Endothelial cell of umbilical vein (primary cell): ENCODE measurements around the gene TMEM94. TPM values are rescaled to one million over a fixed set of nuclear protein-coding genes. Genes with fewer than 3 reads are reported as not detected.

Experiments
- BruUV-seq: library from RNA; stranded (reverse); fragments of 400-500 nt; replicated peaks from 2 replicates; lab custom pipeline; 2021; lab: Mats Ljungman, UMichigan
- CTCF ChIA-PET: fragments of 300-600, 350-600 bp; sonication (Branson Sonifier 250); formaldehyde crosslinking; loops from one replicate; lab custom pipeline; 2021; ENCODE audit warnings: antibody characterized with exemption, inconsistent platforms; lab: Charles Lee
- POLR2A ChIA-PET: fragments of 300-600, 350-600 bp; sonication (Branson Sonifier 250); formaldehyde crosslinking; loops from one replicate; lab custom pipeline; 2021; ENCODE audit warnings: antibody characterized with exemption, inconsistent platforms; lab: Charles Lee
- DNase-seq: peaks from one replicate; pipeline ENCODE4 v3.0.0-alpha.2; 2011; ENCODE audit warnings: low read depth, low spot score
- FAIRE-seq: peaks from 2 replicates; lab custom pipeline; 2011; peaks lifted over from hg19 to GRCh38; lab: Jason Lieb, UNC
- H2AFZ ChIP-seq: 2 replicates; pipeline ENCODE4 v1.6.0; 2012; ENCODE audit warnings: low read depth, low read length, control low read depth, inconsistent platforms
- H3K27ac ChIP-seq: 2 replicates; pipeline ENCODE4 v1.5.1; 2011; ENCODE audit warnings: low read depth, mild to moderate bottlenecking, control low read depth, low read length, moderate library complexity; ENCODE audit not compliant: insufficient read depth
- H3K27me3 ChIP-seq, 2 experiments: 2 replicates each; pipeline versions ENCODE4 v1.6.0 to v1.6.1; 2011; ENCODE audit warnings: low read length in 2 of 2, mixed read lengths in 1 of 2; ENCODE audit not compliant: control insufficient read depth in 2 of 2, insufficient read depth in 2 of 2
- H3K36me3 ChIP-seq, 2 experiments: 2 replicates in 1 of 2; 3 replicates in 1 of 2; pipeline ENCODE4 v1.5.1; 2011; ENCODE audit warnings: low read length in 2 of 2, mild to moderate bottlenecking in 1 of 2, moderate library complexity in 1 of 2; ENCODE audit not compliant: control insufficient read depth in 2 of 2, insufficient read depth in 2 of 2; ENCODE audit errors: extremely low read depth in 1 of 2
- H3K4me1 ChIP-seq: 3 replicates; pipeline ENCODE4 v1.5.1; 2011; ENCODE audit warnings: mild to moderate bottlenecking, low read length; ENCODE audit not compliant: control insufficient read depth, insufficient read depth; ENCODE audit errors: extremely low read depth
- H3K4me2 ChIP-seq: 2 replicates; pipeline ENCODE4 v1.6.1; 2011; ENCODE audit warnings: low read length, control low read depth, mixed read lengths; ENCODE audit not compliant: insufficient read depth
- H3K4me3 ChIP-seq, 3 experiments: fragments of 200-600 bp in 1 of 3; sonication (generic), shearing (Covaris generic) in 1 of 3; replicated peaks in 1 of 3; 2 replicates each; pipeline ENCODE4 v1.5.1; 2011 to 2016; ENCODE audit warnings: control low read depth in 3 of 3, low read length in 3 of 3, mild to moderate bottlenecking in 2 of 3, inconsistent platforms in 1 of 3, low read depth in 1 of 3, moderate library complexity in 1 of 3; ENCODE audit not compliant: insufficient read depth in 1 of 3
- H3K79me2 ChIP-seq: 2 replicates; pipeline ENCODE4 v1.6.0; 2012; ENCODE audit warnings: low read length, inconsistent platforms; ENCODE audit not compliant: control insufficient read depth, insufficient read depth
- H3K9ac ChIP-seq: replicated peaks from 2 replicates; pipeline ENCODE3; 2011; ENCODE audit warnings: low read length, control low read depth; ENCODE audit not compliant: insufficient read depth; ENCODE audit errors: extremely low read depth
- H3K9me1 ChIP-seq: replicated peaks from 3 replicates; pipeline ENCODE4 v1.6.0; 2011; ENCODE audit warnings: mild to moderate bottlenecking, low read length; ENCODE audit not compliant: control insufficient read depth, insufficient read depth; ENCODE audit errors: extremely low read depth
- H3K9me3 ChIP-seq: replicated peaks from 2 replicates; pipeline ENCODE4 v1.5.1; 2012; ENCODE audit warnings: low read length, inconsistent platforms; ENCODE audit not compliant: control insufficient read depth, insufficient read depth
- H4K20me1 ChIP-seq: replicated peaks from 2 replicates; pipeline ENCODE3; 2011; ENCODE audit warnings: mild to moderate bottlenecking, low read length; ENCODE audit not compliant: control insufficient read depth, insufficient read depth; ENCODE audit errors: extremely low read depth
- FOS ChIP-seq: IDR thresholded peaks from 2 replicates; pipeline ENCODE4 v1.6.1; 2011; ENCODE audit warnings: mild to moderate bottlenecking, low read length, moderate library complexity, borderline replicate concordance; ENCODE audit not compliant: insufficient read depth
- POLR2AphosphoS5 ChIP-seq: IDR thresholded peaks from 2 replicates; pipeline ENCODE4 v1.6.1; 2012; ENCODE audit warnings: low read depth, mild to moderate bottlenecking, control low read depth, low read length, moderate library complexity; ENCODE audit not compliant: insufficient read depth
- dilution Hi-C: fragments of 300-500 bp; cut with MboI; formaldehyde crosslinking; loops from one replicate; pipeline ENCODE4 v1.15.0; 2019; ENCODE audit warnings: low sequenced_read_pairs; ENCODE audit not compliant: extremely low pct_ligation_motif_present
- intact Hi-C: fragments of 100-400 bp; cut with micrococcal nuclease; formaldehyde crosslinking; loops from one replicate; pipeline ENCODE4 v1.10.0; 2022
- polyA plus RNA-seq, 4 experiments: library from polyadenylated mRNA; depleted of rRNA in 3 of 4; stranded (reverse) in 3 of 4; unstranded in 1 of 4; fragments of >200 nt; gene quantifications; 2 replicates each; pipeline versions ENCODE4 v1.2.1 to v1.2.3, GENCODE V29; 2011 to 2012; ENCODE audit warnings: missing spikeins in 1 of 4
- total RNA-seq: library from RNA; stranded (reverse); gene quantifications from 2 replicates; pipeline ENCODE4 v1.2.3, GENCODE V29; 2021
- TF ChIP-seq, protein P1 (sequence below), 2 donors: IDR thresholded peaks; 1 replicate in 1 of 2; 2 replicates in 1 of 2; pipeline ENCODE4 v1.5.1; 2011; ENCODE audit warnings: low read length in 2 of 2, mild to moderate bottlenecking in 2 of 2, moderate library complexity in 2 of 2, control low read depth in 1 of 2, inconsistent platforms in 1 of 2, low read depth in 1 of 2; ENCODE audit not compliant: insufficient read depth in 1 of 2; ENCODE audit errors: extremely low read depth in 1 of 2

The TMEM94 gene
- total and polyA plus RNA-seq, 2 donors (not counting 3 experiments of a cell fraction or from before 2014, with no cell fraction given), result 69.2 to 75.9 TPM

DNA sequence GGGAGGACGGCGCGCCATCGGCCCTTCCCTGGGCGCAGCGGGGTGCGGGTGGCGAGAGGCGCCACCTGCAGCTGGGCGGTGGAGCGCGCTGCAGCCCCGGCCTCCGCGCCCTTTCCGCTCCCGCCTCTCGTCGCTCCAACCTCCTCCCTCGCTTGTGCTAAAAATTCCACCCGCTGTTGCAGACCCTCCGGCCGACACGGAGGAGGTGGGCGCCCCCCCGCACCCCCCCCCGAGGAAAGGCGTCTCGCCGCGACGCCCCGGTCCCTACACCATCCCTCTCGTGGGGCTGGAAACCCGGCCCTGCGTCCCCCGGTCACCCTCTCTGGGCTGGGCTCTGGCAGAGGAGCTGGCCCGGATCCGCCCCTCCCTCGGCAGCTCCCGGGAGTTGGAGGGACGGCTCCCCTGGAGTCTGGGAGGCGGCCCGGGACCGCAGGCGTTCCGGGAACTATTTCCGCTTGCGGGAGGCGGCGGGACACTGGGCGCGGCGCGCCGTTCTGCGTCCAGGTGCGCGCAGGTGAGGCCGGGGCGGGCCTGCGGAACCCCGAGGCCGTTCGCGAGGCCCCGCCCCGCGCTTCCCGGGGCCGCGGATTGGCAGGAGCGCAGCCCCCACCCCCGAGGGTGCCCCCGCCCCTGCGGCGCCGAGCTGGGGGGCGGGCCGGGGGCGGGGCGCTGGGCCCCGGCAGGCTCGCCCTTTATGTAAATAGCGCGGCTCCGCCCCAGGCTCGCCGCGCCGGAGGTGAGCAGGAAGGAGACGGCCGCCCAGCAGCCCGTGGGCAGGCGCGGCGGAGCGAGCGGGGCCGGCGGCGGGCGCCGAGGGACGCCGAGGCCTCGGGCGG, 68.8 kb downstream of the TMEM94 start, which contains the start of gene LLGL2:
LLGL2 (plus strand) TSS at position 728 of the 836 bp plus-strand sequence. CDS start 17,730 bp downstream, outside the sequence.
- FAIRE-seq, result no peak
- intact Hi-C loops, result loop anchor here (1.0 to 2.0 kb wide), 3 partner anchors 9 to 98 kb away; partner anchors contain the start of gene TSEN54

More for the DNA sequence above, 68.8 kb downstream of the TMEM94 start, which contains the start of gene LLGL2:
- no peaks in the 10 kb centered on the region for H3K79me2 ChIP-seq
- H3K36me3 ChIP-seq, result peaks cover 0 to 2% of the 10 kb centered on the region in 2 experiments
- ChIA-PET POLR2A (interaction anchor here (1.0 kb wide), 1 partner anchor 254 kb away, joined by 6 read pairs; the partner anchor contains the start of gene MIF4GD), CTCF (interaction anchor here (1.5 to 1.8 kb wide), 3 partner anchors 9 to 202 kb away, joined by 5 to 13 read pairs (median 6); partner anchors contain the start of gene TSEN54)
- TF ChIP-seq, protein P1, sequence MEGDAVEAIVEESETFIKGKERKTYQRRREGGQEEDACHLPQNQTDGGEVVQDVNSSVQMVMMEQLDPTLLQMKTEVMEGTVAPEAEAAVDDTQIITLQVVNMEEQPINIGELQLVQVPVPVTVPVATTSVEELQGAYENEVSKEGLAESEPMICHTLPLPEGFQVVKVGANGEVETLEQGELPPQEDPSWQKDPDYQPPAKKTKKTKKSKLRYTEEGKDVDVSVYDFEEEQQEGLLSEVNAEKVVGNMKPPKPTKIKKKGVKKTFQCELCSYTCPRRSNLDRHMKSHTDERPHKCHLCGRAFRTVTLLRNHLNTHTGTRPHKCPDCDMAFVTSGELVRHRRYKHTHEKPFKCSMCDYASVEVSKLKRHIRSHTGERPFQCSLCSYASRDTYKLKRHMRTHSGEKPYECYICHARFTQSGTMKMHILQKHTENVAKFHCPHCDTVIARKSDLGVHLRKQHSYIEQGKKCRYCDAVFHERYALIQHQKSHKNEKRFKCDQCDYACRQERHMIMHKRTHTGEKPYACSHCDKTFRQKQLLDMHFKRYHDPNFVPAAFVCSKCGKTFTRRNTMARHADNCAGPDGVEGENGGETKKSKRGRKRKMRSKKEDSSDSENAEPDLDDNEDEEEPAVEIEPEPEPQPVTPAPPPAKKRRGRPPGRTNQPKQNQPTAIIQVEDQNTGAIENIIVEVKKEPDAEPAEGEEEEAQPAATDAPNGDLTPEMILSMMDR (IDR thresholded peaks at IDR 0.05; ENCODE audit: extremely low read depth in 1 of 2, insufficient read depth in 1 of 2, low read depth in 1 of 2, low read length in 2 of 2), result peak; percentile 10 to 44
- no peak for TF ChIP-seq POLR2AphosphoS5
- no peak for TF ChIP-seq FOS
- H3K4me1 ChIP-seq, result peaks cover 7% of the 10 kb centered on the region
- DNase-seq, result peak; percentile 44
- H2AFZ ChIP-seq, result peak within 1 kb of the TSS; percentile 84
- no peaks in the 10 kb centered on the region for H4K20me1 ChIP-seq
- dilution Hi-C loops, result no loop called here
- BruUV-seq, result no TSS peak
- peak within 1 kb of the TSS; percentile 39 to 57 (median 52) for H3K4me3 ChIP-seq
- no peaks in the 10 kb centered on the region for H3K9me1 ChIP-seq
- peak within 1 kb of the TSS; percentile 72 for H3K4me2 ChIP-seq
- no peaks in the 10 kb centered on the region for H3K27me3 ChIP-seq
- no peak within 1 kb of the TSS for H3K27ac ChIP-seq
- no peak within 1 kb of the TSS for H3K9ac ChIP-seq
- no peaks in the 10 kb centered on the region for H3K9me3 ChIP-seq
